Transverse colon (tissue), 4 donors: ENCODE measurements around the gene RUBCN. TPM values are rescaled to one million over a fixed set of nuclear protein-coding genes. Genes with fewer than 3 reads are reported as not detected.

Source experiments
- DNase-seq: peaks from one replicate; pipeline ENCODE4 v3.0.0-alpha.2; 2019
- H3K27ac ChIP-seq, 4 donors: fragments of 200-600 bp; sonication (generic); 2 replicates each; pipeline ENCODE4 v1.5.1; 2016 to 2018; ENCODE audit warnings: inconsistent platforms in 4 of 4
- H3K27me3 ChIP-seq: fragments of 200-600 bp; sonication (generic); 2 replicates; pipeline ENCODE4 v1.5.1; 2017; ENCODE audit warnings: inconsistent platforms
- H3K36me3 ChIP-seq, 4 donors: fragments of 200-600 bp; sonication (generic); 2 replicates each; pipeline ENCODE4 v1.5.1; 2017 to 2019; ENCODE audit warnings: inconsistent platforms in 4 of 4
- H3K4me1 ChIP-seq, 4 donors: fragments of 200-600 bp; sonication (generic); 2 replicates each; pipeline ENCODE4 v1.5.1; 2017 to 2020; ENCODE audit warnings: inconsistent platforms in 4 of 4
- H3K4me3 ChIP-seq, 4 donors: fragments of 200-600 bp; sonication (generic); 1 replicate in 1 of 4; 2 replicates in 3 of 4; pipeline versions ENCODE4 v1.5.1 to v1.6.1; 2017 to 2019; ENCODE audit warnings: inconsistent platforms in 4 of 4
- H3K9me3 ChIP-seq, 2 donors: fragments of 200-600 bp; sonication (generic); 2 replicates each; pipeline ENCODE4 v1.5.1; 2017 to 2019; ENCODE audit warnings: inconsistent platforms in 2 of 2
- EP300 ChIP-seq: sonication (generic); formaldehyde crosslinking; IDR thresholded peaks from one replicate; pipeline ENCODE4 v1.6.1; 2017; ENCODE audit warnings: antibody characterized with exemption, low read depth
- POLR2A ChIP-seq: fragments of 450-650 bp; IDR thresholded peaks from one replicate; pipeline ENCODE4 v1.6.1; 2016; ENCODE audit warnings: antibody characterized with exemption, mild to moderate bottlenecking, moderate library complexity
- POLR2AphosphoS5 ChIP-seq, 3 donors: sonication (generic); formaldehyde crosslinking; IDR thresholded peaks; one replicate each; pipeline ENCODE4 v1.6.1; 2016; ENCODE audit warnings: antibody characterized with exemption in 3 of 3
- WGBS, 2 donors: methylation state at CpG; one replicate each; pipeline ENCODE4 v1.1.5; 2018; ENCODE audit warnings: low coverage in 1 of 2; 5-methylcytosine and 5-hydroxymethylcytosine counted together
- in situ Hi-C, 4 donors: fragments of 200-750 bp; cut with MboI; loops; one replicate each; pipeline versions ENCODE4 v1.15.0 to v1.15.1; 2017; ENCODE audit warnings: low sequenced_read_pairs in 3 of 4, low pct_ligation_motif_present in 1 of 4, low pct_unique_long_range_greater_than_20kb in 1 of 4
- intact Hi-C: fragments of 100-400 bp; cut with DNase I; formaldehyde crosslinking; loops from one replicate; pipeline ENCODE4 v1.15.1; 2023; ENCODE audit warnings: low total_unique reads
- total RNA-seq, 4 donors: library from RNA; depleted of rRNA; stranded (reverse); fragments of >200 nt; gene quantifications; one replicate each; pipeline ENCODE4 v1.1.0, GENCODE V29; 2016
- TF ChIP-seq, protein P1 (sequence below), 5 experiments: fragments of 200-600 bp in 3 of 5; fragments of 450-650 bp in 2 of 5; sonication (generic) in 3 of 5; IDR thresholded peaks; 1 replicate in 2 of 5; 2 replicates in 3 of 5; pipeline ENCODE4 v1.5.1; 2016 to 2017; ENCODE audit warnings: antibody characterized with exemption in 5 of 5, inconsistent platforms in 3 of 5, mild to moderate bottlenecking in 2 of 5, moderate library complexity in 1 of 5

The RUBCN gene
- total RNA-seq, 4 donors from 2014 or later, result 32.2 to 64.7 (median 54.8) TPM

DNA sequence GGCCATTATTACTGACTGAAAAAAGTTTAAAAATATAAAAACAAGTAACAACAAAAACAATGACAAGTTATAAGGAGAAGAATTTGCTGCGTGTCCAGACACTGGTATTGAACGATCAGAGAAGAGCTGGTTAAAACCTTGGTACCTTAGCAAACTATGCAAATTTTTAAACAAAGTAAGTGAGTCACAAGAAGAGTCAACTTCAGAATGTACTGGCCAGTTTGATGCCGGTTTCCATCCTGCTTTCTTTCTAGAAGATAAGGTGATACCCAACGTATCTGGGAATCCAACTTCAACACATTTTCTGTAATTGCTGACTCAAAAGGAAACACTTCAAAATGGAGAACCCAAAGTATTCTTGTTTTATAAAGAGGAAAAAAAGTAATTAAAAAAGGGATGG is 49.8 kb downstream of the RUBCN start:
- H3K27ac ChIP-seq, result no peak overlapping the region
- 76 to 81% methylated on average over 4 of the region's 4 CpGs for WGBS, 2 donors
- no peak for TF ChIP-seq POLR2A
- TF ChIP-seq POLR2AphosphoS5 (IDR thresholded peaks at IDR 0.05), result no peak
- no peak for TF ChIP-seq EP300
- TF ChIP-seq, protein P1, sequence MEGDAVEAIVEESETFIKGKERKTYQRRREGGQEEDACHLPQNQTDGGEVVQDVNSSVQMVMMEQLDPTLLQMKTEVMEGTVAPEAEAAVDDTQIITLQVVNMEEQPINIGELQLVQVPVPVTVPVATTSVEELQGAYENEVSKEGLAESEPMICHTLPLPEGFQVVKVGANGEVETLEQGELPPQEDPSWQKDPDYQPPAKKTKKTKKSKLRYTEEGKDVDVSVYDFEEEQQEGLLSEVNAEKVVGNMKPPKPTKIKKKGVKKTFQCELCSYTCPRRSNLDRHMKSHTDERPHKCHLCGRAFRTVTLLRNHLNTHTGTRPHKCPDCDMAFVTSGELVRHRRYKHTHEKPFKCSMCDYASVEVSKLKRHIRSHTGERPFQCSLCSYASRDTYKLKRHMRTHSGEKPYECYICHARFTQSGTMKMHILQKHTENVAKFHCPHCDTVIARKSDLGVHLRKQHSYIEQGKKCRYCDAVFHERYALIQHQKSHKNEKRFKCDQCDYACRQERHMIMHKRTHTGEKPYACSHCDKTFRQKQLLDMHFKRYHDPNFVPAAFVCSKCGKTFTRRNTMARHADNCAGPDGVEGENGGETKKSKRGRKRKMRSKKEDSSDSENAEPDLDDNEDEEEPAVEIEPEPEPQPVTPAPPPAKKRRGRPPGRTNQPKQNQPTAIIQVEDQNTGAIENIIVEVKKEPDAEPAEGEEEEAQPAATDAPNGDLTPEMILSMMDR (IDR thresholded peaks at IDR 0.05), result no peak
- intact Hi-C loops, result no loop called here
- DNase-seq, result no peak
- no peaks in the 10 kb centered on the region for H3K4me1 ChIP-seq
- in situ Hi-C loops, result no loop called here
- no peaks in the 10 kb centered on the region for H3K27me3 ChIP-seq
- H3K4me3 ChIP-seq, result no peak overlapping the region
- H3K9me3 ChIP-seq, result no peaks in the 10 kb centered on the region
- peaks cover 0 to 18% (median 4%) of the 10 kb centered on the region in 4 donors for H3K36me3 ChIP-seq

DNA sequence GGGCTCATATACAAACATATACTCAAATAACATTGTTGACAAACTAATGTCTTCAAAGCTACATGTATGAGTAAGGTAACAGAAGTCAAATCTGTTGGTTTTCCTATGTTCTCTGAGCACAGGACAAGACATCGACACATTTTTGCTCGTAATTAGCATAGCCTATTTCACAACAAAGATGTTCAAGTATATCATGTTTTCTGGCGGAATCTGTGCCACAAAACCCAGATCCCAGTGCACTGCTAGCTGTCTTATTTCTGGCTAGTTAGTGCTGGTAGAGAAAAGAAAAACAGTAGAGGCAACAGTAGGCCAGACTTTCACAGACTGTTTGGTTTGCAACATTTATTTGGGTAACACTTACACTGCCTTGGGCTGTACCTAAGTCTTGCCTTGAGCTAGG is 51.2 kb downstream of the RUBCN start:
- H3K4me3 ChIP-seq, result no peak overlapping the region
- H3K27me3 ChIP-seq, result no peaks in the 10 kb centered on the region
- TF ChIP-seq POLR2A, result no peak
- TF ChIP-seq EP300, result no peak
- TF ChIP-seq POLR2AphosphoS5 (IDR thresholded peaks at IDR 0.05), result no peak
- TF ChIP-seq, protein P1 (IDR thresholded peaks at IDR 0.05), result no peak
- intact Hi-C loops, result no loop called here
- 92 to 100% methylated on average over 3 of the region's 3 CpGs for WGBS, 2 donors
- in situ Hi-C loops, result no loop called here
- peaks cover 0 to 22% (median 10%) of the 10 kb centered on the region in 4 donors for H3K36me3 ChIP-seq
- H3K9me3 ChIP-seq, result no peaks in the 10 kb centered on the region
- H3K27ac ChIP-seq, result no peak overlapping the region
- no peaks in the 10 kb centered on the region for H3K4me1 ChIP-seq
- DNase-seq, result no peak

DNA sequence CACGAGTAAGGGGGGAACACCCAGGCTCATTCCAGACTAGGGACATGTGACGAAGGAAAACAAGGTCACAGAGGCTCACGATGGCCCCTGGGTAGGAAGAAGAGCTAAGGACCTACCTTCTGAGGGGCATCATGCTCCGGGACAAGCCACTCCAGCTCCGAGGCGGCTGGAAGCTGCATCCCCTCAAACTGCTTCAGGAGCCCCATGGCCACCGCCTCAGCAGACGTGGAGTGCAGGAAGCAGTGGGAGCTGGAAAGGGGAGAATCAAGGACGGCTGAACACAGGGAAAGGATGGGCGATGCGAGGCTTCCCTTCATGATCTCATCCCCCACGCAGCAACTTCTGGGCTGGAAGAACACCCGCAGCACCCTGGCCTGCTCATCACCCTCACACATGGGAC is 53.5 kb downstream of the RUBCN start:
- Histone ChIP-seq H3K27me3 (no peaks in the 10 kb centered on the region), H3K4me3 (no peak overlapping the region), H3K27ac (no peak overlapping the region), H3K4me1 (no peaks in the 10 kb centered on the region), H3K9me3 (no peaks in the 10 kb centered on the region), H3K36me3 (peaks cover 0 to 22% (median 10%) of the 10 kb centered on the region in 4 donors)
- in situ Hi-C loops, result no loop called here
- TF ChIP-seq POLR2AphosphoS5 (IDR thresholded peaks at IDR 0.05) (no peak), POLR2A (no peak), EP300 (no peak)
- TF ChIP-seq, protein P1 (IDR thresholded peaks at IDR 0.05), result no peak
- 90 to 93% methylated on average over 7 to 13 of the region's 13 CpGs for WGBS, 2 donors
- no peak for DNase-seq
- intact Hi-C loops, result no loop called here

DNA sequence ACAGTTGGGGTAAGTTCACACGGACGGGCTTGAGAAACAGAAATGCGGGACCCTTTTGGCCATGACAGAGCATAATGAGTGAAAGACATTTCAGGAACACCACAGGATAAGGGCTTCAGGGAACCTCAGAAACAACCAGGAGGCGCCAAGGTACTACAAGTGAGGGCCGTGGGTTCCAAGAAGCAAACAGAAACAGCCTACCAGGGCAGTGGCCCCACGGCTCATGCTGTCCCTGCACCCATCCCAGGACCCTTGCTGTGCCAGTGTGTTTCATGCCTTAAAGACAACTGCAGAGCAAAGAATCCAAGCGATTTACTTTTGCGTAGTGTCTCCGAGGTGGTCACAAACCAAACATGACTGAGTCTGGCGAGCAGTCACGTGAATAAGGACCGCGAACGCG is 54.0 kb downstream of the RUBCN start:
- Histone ChIP-seq H3K4me1 (no peaks in the 10 kb centered on the region), H3K9me3 (no peaks in the 10 kb centered on the region), H3K36me3 (peaks cover 0 to 22% (median 8%) of the 10 kb centered on the region in 4 donors), H3K4me3 (no peak overlapping the region), H3K27me3 (no peaks in the 10 kb centered on the region), H3K27ac (no peak overlapping the region)
- in situ Hi-C loops, result no loop called here
- TF ChIP-seq POLR2A (no peak), POLR2AphosphoS5 (IDR thresholded peaks at IDR 0.05) (no peak), EP300 (no peak)
- TF ChIP-seq, protein P1 (IDR thresholded peaks at IDR 0.05), result no peak
- 96 to 97% methylated on average over 13 to 15 of the region's 15 CpGs for WGBS, 2 donors
- no peak for DNase-seq
- intact Hi-C loops, result no loop called here
